SJCRH30 (cell line): Measurements from ENCODE around the gene NCS1. TPM values are rescaled to one million over a fixed set of nuclear protein-coding genes. Genes with fewer than 3 reads are reported as not detected.

ENCODE experiments used
- DNase-seq, 2 experiments: peaks; one replicate each; pipeline ENCODE4 v3.0.0-alpha.2; 2015 to 2020
- H3K27ac ChIP-seq: fragments of 250-450 bp; sonication (Bioruptor Pico); 2 replicates; pipeline ENCODE4 v1.5.1; 2020; ENCODE audit warnings: mild to moderate bottlenecking, moderate library complexity
- H3K27me3 ChIP-seq: fragments of 250-450 bp; sonication (Bioruptor Pico); 2 replicates; pipeline ENCODE4 v1.5.1; 2020; ENCODE audit warnings: mild to moderate bottlenecking, moderate library complexity
- H3K36me3 ChIP-seq: fragments of 250-450 bp; sonication (Bioruptor Pico); 2 replicates; pipeline ENCODE4 v1.5.1; 2020; ENCODE audit warnings: mild to moderate bottlenecking, moderate library complexity
- H3K4me1 ChIP-seq: fragments of 250-450 bp; sonication (Bioruptor Pico); 2 replicates; pipeline ENCODE4 v1.5.1; 2020; ENCODE audit warnings: mild to moderate bottlenecking, moderate library complexity
- H3K4me3 ChIP-seq: fragments of 250-450 bp; sonication (Bioruptor Pico); 2 replicates; pipeline ENCODE4 v1.5.1; 2020; ENCODE audit warnings: mild to moderate bottlenecking, moderate library complexity
- H3K9me3 ChIP-seq: fragments of 250-450 bp; sonication (Bioruptor Pico); replicated peaks from 2 replicates; pipeline ENCODE4 v1.5.1; 2020; ENCODE audit warnings: mild to moderate bottlenecking, moderate library complexity
- total RNA-seq: library from RNA; depleted of rRNA; stranded (reverse); fragments of >200 nt; shearing (Covaris generic); gene quantifications from 2 replicates; pipeline ENCODE4 v1.2.3, GENCODE V29; 2014

Gene NCS1
- total RNA-seq, 1 experiment from 2014 or later, result 86.2 TPM

- no peak for DNase-seq
- Histone ChIP-seq H3K27me3 (peaks cover 17% of the 10 kb centered on the region), H3K4me1 (peaks cover 3% of the 10 kb centered on the region; the same call in 1 of the 2 replicates), H3K4me3 (no peak overlapping the region), H3K27ac (no peak overlapping the region), H3K36me3 (no peaks in the 10 kb centered on the region), H3K9me3 (no peaks in the 10 kb centered on the region)
These were observed 15.1 kb upstream of the NCS1 start for GRCh38 chr9:130157079-130157478.

GRCh38 chr9:130158001-130158400 lies 14.2 kb upstream of the NCS1 start:
- H3K9me3 ChIP-seq, result no peaks in the 10 kb centered on the region
- no peak for DNase-seq
- peaks cover 3% of the 10 kb centered on the region; the same call in 1 of the 2 replicates for H3K4me1 ChIP-seq
- H3K4me3 ChIP-seq, result no peak overlapping the region
- no peak overlapping the region for H3K27ac ChIP-seq
- no peaks in the 10 kb centered on the region for H3K36me3 ChIP-seq
- H3K27me3 ChIP-seq, result peaks cover 17% of the 10 kb centered on the region

GRCh38 chr9:130159057-130159456 lies 13.1 kb upstream of the NCS1 start:
- Histone ChIP-seq H3K36me3 (no peaks in the 10 kb centered on the region), H3K9me3 (no peaks in the 10 kb centered on the region), H3K4me1 (peaks cover 3% of the 10 kb centered on the region; the same call in 1 of the 2 replicates), H3K4me3 (no peak overlapping the region), H3K27ac (no peak overlapping the region), H3K27me3 (peaks cover 17% of the 10 kb centered on the region)
- no peak for DNase-seq

GRCh38 chr9:130159915-130160670 lies 12.1 kb upstream of the NCS1 start:
- Histone ChIP-seq H3K27me3 (peaks cover 17% of the 10 kb centered on the region), H3K9me3 (no peaks in the 10 kb centered on the region), H3K4me3 (no peak overlapping the region), H3K4me1 (peaks cover 3% of the 10 kb centered on the region; the same call in 1 of the 2 replicates), H3K36me3 (no peaks in the 10 kb centered on the region), H3K27ac (no peak overlapping the region)
- DNase-seq, result peak in 1 of 2 experiments; percentile 52

- Histone ChIP-seq H3K4me3 (no peak overlapping the region), H3K9me3 (no peaks in the 10 kb centered on the region), H3K27ac (no peak overlapping the region), H3K27me3 (peaks cover 17% of the 10 kb centered on the region), H3K36me3 (no peaks in the 10 kb centered on the region), H3K4me1 (peaks cover 3% of the 10 kb centered on the region; the same call in 1 of the 2 replicates)
- no peak for DNase-seq
These were observed 11.2 kb upstream of the NCS1 start for GRCh38 chr9:130160862-130161470.

GRCh38 chr9:130165579-130165978 lies 6.6 kb upstream of the NCS1 start:
- no peaks in the 10 kb centered on the region for H3K4me1 ChIP-seq
- no peak overlapping the region for H3K4me3 ChIP-seq
- H3K27ac ChIP-seq, result no peak overlapping the region
- H3K36me3 ChIP-seq, result no peaks in the 10 kb centered on the region
- no peaks in the 10 kb centered on the region; the same call in 1 of the 2 replicates for H3K27me3 ChIP-seq
- H3K9me3 ChIP-seq, result no peaks in the 10 kb centered on the region
- DNase-seq, result no peak

GRCh38 chr9:130166399-130166798 lies 5.8 kb upstream of the NCS1 start:
- Histone ChIP-seq H3K9me3 (no peaks in the 10 kb centered on the region), H3K36me3 (no peaks in the 10 kb centered on the region), H3K27ac (no peak overlapping the region), H3K4me3 (no peak overlapping the region), H3K27me3 (no peaks in the 10 kb centered on the region), H3K4me1 (no peaks in the 10 kb centered on the region)
- no peak for DNase-seq

GRCh38 chr9:130167927-130168326 lies 4.3 kb upstream of the NCS1 start:
- H3K4me1 ChIP-seq, result no peaks in the 10 kb centered on the region
- no peak overlapping the region for H3K27ac ChIP-seq
- no peaks in the 10 kb centered on the region for H3K27me3 ChIP-seq
- H3K36me3 ChIP-seq, result no peaks in the 10 kb centered on the region
- H3K4me3 ChIP-seq, result no peak overlapping the region
- no peak for DNase-seq
- H3K9me3 ChIP-seq, result no peaks in the 10 kb centered on the region

GRCh38 chr9:130171226-130172148 lies 717 bp upstream of the NCS1 start:
- H3K27ac ChIP-seq, result peak overlapping the region; percentile 24; the same call in 1 of the 2 replicates
- peaks cover 12% of the 10 kb centered on the region for H3K36me3 ChIP-seq
- peak; percentile 36 to 40 for DNase-seq
- H3K27me3 ChIP-seq, result no peaks in the 10 kb centered on the region
- peaks cover 8% of the 10 kb centered on the region; the same call in 1 of the 2 replicates for H3K4me1 ChIP-seq
- peak overlapping the region; percentile 62 for H3K4me3 ChIP-seq
- H3K9me3 ChIP-seq, result no peaks in the 10 kb centered on the region

GRCh38 chr9:130172858-130173665 lies 858 bp downstream of the NCS1 start:
- peak; percentile 57 to 58 for DNase-seq
- peaks cover 8% of the 10 kb centered on the region; the same call in 1 of the 2 replicates for H3K4me1 ChIP-seq
- H3K9me3 ChIP-seq, result no peaks in the 10 kb centered on the region
- no peaks in the 10 kb centered on the region for H3K27me3 ChIP-seq
- peaks cover 22% of the 10 kb centered on the region for H3K36me3 ChIP-seq
- peak overlapping the region; percentile 99 for H3K4me3 ChIP-seq
- peak overlapping the region; percentile 69 for H3K27ac ChIP-seq

GRCh38 chr9:130173666-130173983 lies 1.4 kb downstream of the NCS1 start:
- Histone ChIP-seq H3K36me3 (peaks cover 22% of the 10 kb centered on the region), H3K9me3 (no peaks in the 10 kb centered on the region), H3K27ac (peak overlapping the region; percentile 69; the same call in 1 of the 2 replicates), H3K4me3 (peak overlapping the region; percentile 99), H3K4me1 (peaks cover 8% of the 10 kb centered on the region; the same call in 1 of the 2 replicates), H3K27me3 (no peaks in the 10 kb centered on the region)
- DNase-seq, result no peak

GRCh38 chr9:130174025-130174424 lies 1.8 kb downstream of the NCS1 start:
- Histone ChIP-seq H3K36me3 (peaks cover 22% of the 10 kb centered on the region), H3K27me3 (no peaks in the 10 kb centered on the region), H3K27ac (no peak overlapping the region), H3K4me1 (peaks cover 8% of the 10 kb centered on the region; the same call in 1 of the 2 replicates), H3K4me3 (peak overlapping the region; percentile 99), H3K9me3 (no peaks in the 10 kb centered on the region)
- DNase-seq, result no peak

GRCh38 chr9:130174920-130175321 lies 2.7 kb downstream of the NCS1 start:
- no peak overlapping the region for H3K27ac ChIP-seq
- H3K4me1 ChIP-seq, result peaks cover 8% of the 10 kb centered on the region; the same call in 1 of the 2 replicates

GRCh38 chr9:130175355-130175754 lies 3.2 kb downstream of the NCS1 start:
- no peak for DNase-seq
- Histone ChIP-seq H3K27ac (no peak overlapping the region), H3K9me3 (no peaks in the 10 kb centered on the region), H3K4me3 (no peak overlapping the region), H3K36me3 (peaks cover 32% of the 10 kb centered on the region), H3K4me1 (peaks cover 8% of the 10 kb centered on the region; the same call in 1 of the 2 replicates), H3K27me3 (no peaks in the 10 kb centered on the region)

More at GRCh38 chr9:130174920-130175321, 2.7 kb downstream of the NCS1 start:
- Histone ChIP-seq H3K4me3 (no peak overlapping the region), H3K9me3 (no peaks in the 10 kb centered on the region), H3K36me3 (peaks cover 28% of the 10 kb centered on the region), H3K27me3 (no peaks in the 10 kb centered on the region)
- no peak for DNase-seq
